Loucy (cell line): ENCODE data around the gene ABCC11.

Experiments used
- H2AFZ ChIP-seq: fragments of 200-600 bp; sonication (generic); 2 replicates; pipeline ENCODE4 v1.6.0; 2016; ENCODE audit warnings: antibody characterized with exemption, mild to moderate bottlenecking, low read length, moderate library complexity
- H3F3A ChIP-seq: fragments of 200-600 bp; 2 replicates; pipeline ENCODE4 v1.6.0; 2016; ENCODE audit warnings: antibody characterized with exemption, low read depth, mild to moderate bottlenecking
- H3K27me3 ChIP-seq: fragments of 200-600 bp; sonication (generic); 2 replicates; pipeline ENCODE4 v1.6.1; 2014; ENCODE audit warnings: low read length, mild to moderate bottlenecking; ENCODE audit not compliant: insufficient read depth, poor library complexity, severe bottlenecking
- H3K36me3 ChIP-seq: fragments of 200-600 bp; sonication (generic); 2 replicates; pipeline ENCODE4 v1.6.1; 2016; ENCODE audit warnings: low read length; ENCODE audit not compliant: insufficient read depth
- H3K4me1 ChIP-seq: fragments of 200-600 bp; sonication (generic); 2 replicates; pipeline ENCODE4 v1.5.1; 2014; ENCODE audit warnings: low read length, mild to moderate bottlenecking; ENCODE audit not compliant: insufficient read depth, poor library complexity, severe bottlenecking
- H3K4me2 ChIP-seq: fragments of 200-600 bp; sonication (generic); 2 replicates; pipeline ENCODE4 v1.6.0; 2014; ENCODE audit warnings: antibody characterized with exemption, low read length, low read depth, mild to moderate bottlenecking; ENCODE audit not compliant: poor library complexity, severe bottlenecking
- H3K4me3 ChIP-seq: fragments of 200-600 bp; sonication (generic); 2 replicates; pipeline ENCODE4 v1.5.1; 2014; ENCODE audit warnings: low read length, mild to moderate bottlenecking, mixed read lengths; ENCODE audit not compliant: poor library complexity, severe bottlenecking
- H3K79me2 ChIP-seq: fragments of 200-600 bp; sonication (generic); 2 replicates; pipeline ENCODE4 v1.6.1; 2014; ENCODE audit warnings: low read length; ENCODE audit not compliant: insufficient read depth
- H3K9ac ChIP-seq: fragments of 200-600 bp; sonication (generic); 2 replicates; pipeline ENCODE4 v1.6.0; 2014; ENCODE audit warnings: mild to moderate bottlenecking, low read depth, low read length, moderate library complexity; ENCODE audit not compliant: poor library complexity, severe bottlenecking
- H3K9me2 ChIP-seq: fragments of 200-600 bp; sonication (generic); replicated peaks from 2 replicates; pipeline ENCODE4 v1.6.1; 2016; ENCODE audit warnings: low read depth, low read length, mixed read lengths
- H3K9me3 ChIP-seq: fragments of 200-600 bp; sonication (generic); 2 replicates; pipeline ENCODE4 v1.6.1; 2014; ENCODE audit warnings: mild to moderate bottlenecking, antibody characterized with exemption, low read length, low read depth; ENCODE audit not compliant: insufficient read depth
- H4K20me1 ChIP-seq: fragments of 200-600 bp; sonication (generic); 2 replicates; pipeline ENCODE4 v1.6.0; 2014; ENCODE audit warnings: antibody characterized with exemption, low read length, mild to moderate bottlenecking; ENCODE audit not compliant: insufficient read depth, poor library complexity, severe bottlenecking
- EZH2phosphoT487 ChIP-seq: fragments of 200-600 bp; IDR thresholded peaks from 2 replicates; pipeline ENCODE4 v1.6.1; 2018; ENCODE audit warnings: antibody characterized with exemption, mild to moderate bottlenecking, moderate library complexity, borderline replicate concordance
- TF ChIP-seq, protein P1 (sequence below): fragments of 200-600 bp; sonication (generic); conservative IDR thresholded peaks from 2 replicates; pipeline ENCODE4 v1.5.1; 2014; ENCODE audit warnings: mild to moderate bottlenecking, antibody characterized with exemption, low read length

The ABCC11 gene

DNA sequence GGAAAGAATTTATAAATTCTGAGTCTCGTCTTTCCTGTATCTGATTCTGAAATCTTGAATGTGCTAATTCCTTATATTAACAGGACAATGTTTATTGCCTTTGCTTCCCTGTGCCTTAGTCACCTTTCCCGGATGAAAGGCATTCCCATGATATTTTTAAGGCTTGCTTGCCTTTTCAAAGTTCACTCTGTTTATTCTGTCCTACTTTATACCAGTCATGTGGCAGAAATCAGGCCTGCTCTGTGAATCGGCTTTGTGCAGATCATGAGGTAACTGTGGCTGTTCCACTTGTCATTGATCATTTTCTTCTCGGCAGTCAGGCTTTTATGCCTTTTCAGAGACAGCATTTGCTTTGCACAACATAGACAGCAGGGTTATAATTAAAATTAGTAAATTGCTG lies 28.8 kb upstream of the ABCC11 start:
- no peak overlapping the region for H3K4me3 ChIP-seq
- H3K9ac ChIP-seq = no peak overlapping the region
- peaks cover 2% of the 10 kb centered on the region for H4K20me1 ChIP-seq
- no peak overlapping the region for H2AFZ ChIP-seq
- H3K4me2 ChIP-seq = no peak overlapping the region
- H3K9me2 ChIP-seq = no peaks in the 10 kb centered on the region
- H3K36me3 ChIP-seq = peaks cover 57% of the 10 kb centered on the region
- H3F3A ChIP-seq = no peaks in the 10 kb centered on the region
- H3K4me1 ChIP-seq = no peaks in the 10 kb centered on the region
- H3K9me3 ChIP-seq = no peaks in the 10 kb centered on the region
- no peak for TF ChIP-seq EZH2phosphoT487
- TF ChIP-seq, protein P1, sequence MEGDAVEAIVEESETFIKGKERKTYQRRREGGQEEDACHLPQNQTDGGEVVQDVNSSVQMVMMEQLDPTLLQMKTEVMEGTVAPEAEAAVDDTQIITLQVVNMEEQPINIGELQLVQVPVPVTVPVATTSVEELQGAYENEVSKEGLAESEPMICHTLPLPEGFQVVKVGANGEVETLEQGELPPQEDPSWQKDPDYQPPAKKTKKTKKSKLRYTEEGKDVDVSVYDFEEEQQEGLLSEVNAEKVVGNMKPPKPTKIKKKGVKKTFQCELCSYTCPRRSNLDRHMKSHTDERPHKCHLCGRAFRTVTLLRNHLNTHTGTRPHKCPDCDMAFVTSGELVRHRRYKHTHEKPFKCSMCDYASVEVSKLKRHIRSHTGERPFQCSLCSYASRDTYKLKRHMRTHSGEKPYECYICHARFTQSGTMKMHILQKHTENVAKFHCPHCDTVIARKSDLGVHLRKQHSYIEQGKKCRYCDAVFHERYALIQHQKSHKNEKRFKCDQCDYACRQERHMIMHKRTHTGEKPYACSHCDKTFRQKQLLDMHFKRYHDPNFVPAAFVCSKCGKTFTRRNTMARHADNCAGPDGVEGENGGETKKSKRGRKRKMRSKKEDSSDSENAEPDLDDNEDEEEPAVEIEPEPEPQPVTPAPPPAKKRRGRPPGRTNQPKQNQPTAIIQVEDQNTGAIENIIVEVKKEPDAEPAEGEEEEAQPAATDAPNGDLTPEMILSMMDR = no peak
- no peaks in the 10 kb centered on the region for H3K27me3 ChIP-seq
- no peaks in the 10 kb centered on the region for H3K79me2 ChIP-seq

DNA sequence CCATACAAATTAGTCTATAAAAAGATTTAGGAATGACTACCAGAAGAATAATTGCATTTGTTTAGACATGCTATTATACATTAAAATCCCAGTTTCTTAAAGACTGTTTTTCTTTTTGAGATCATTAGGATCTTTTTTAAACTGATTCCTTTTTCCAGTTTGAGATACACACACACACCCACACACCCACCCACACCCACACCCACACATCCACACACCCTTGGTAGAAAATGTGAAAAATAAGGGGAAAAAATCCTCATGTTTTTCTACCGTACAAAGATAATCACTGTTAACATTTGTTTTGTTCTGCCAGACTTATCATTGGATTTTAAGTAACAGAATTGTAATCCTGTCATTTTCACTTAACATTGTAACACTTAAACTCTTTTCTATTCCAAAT lies 27.1 kb upstream of the ABCC11 start:
- H3K36me3 ChIP-seq = peaks cover 59% of the 10 kb centered on the region
- H4K20me1 ChIP-seq = peaks cover 2% of the 10 kb centered on the region
- H3K9me2 ChIP-seq = no peaks in the 10 kb centered on the region
- no peak overlapping the region for H2AFZ ChIP-seq
- H3K4me3 ChIP-seq = no peak overlapping the region
- H3K79me2 ChIP-seq = no peaks in the 10 kb centered on the region
- no peaks in the 10 kb centered on the region for H3F3A ChIP-seq
- TF ChIP-seq, protein P1 = no peak
- TF ChIP-seq EZH2phosphoT487 = no peak
- no peak overlapping the region for H3K9ac ChIP-seq
- H3K4me1 ChIP-seq = no peaks in the 10 kb centered on the region
- no peak overlapping the region for H3K4me2 ChIP-seq
- H3K9me3 ChIP-seq = no peaks in the 10 kb centered on the region
- H3K27me3 ChIP-seq = no peaks in the 10 kb centered on the region

DNA sequence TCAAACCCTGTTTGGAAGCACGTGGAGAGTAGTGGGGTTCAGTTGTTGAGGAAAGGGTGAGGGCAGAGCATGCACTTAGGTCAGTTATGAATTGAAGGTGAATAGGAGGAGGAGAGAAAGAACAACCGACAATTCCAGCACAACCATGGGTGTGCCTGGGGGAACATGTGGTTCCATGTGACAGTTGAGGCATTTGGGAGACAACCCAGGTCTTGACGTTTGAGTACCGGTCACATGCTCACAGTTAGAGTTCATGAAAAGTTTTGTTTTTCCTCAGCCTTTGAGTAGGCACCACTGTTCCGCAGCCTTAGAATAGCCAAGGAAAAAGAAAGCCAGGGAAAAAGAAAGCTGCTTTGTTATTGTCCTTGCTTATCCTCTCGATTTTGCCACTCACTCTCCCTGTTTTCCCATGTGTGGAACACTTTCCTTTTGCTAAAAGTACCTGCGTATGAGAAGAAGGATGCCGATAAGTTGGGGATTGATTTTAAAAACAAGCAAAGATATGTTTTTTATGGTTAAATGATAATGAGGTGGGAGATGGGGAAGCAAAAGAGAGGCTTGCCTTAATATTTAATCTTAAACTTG lies 25.6 kb upstream of the ABCC11 start:
- Histone ChIP-seq H2AFZ (no peak overlapping the region), H4K20me1 (peaks cover 2% of the 10 kb centered on the region), H3K4me1 (no peaks in the 10 kb centered on the region), H3K36me3 (peaks cover 50% of the 10 kb centered on the region), H3K27me3 (no peaks in the 10 kb centered on the region), H3K9ac (no peak overlapping the region), H3F3A (no peaks in the 10 kb centered on the region), H3K79me2 (no peaks in the 10 kb centered on the region), H3K9me2 (no peaks in the 10 kb centered on the region), H3K4me3 (no peak overlapping the region), H3K4me2 (no peak overlapping the region), H3K9me3 (no peaks in the 10 kb centered on the region)
- no peak for TF ChIP-seq EZH2phosphoT487
- TF ChIP-seq, protein P1 = no peak
